Left colon (tissue), 2 donors: ENCODE measurements around the gene SEC14L5. TPM values are rescaled to one million over a fixed set of nuclear protein-coding genes. Genes with fewer than 3 reads are reported as not detected.

Experiments used
- ATAC-seq: fragments of 200-7000 bp; cut with Tn5 transposase; one replicate; pipeline ENCODE4 v1.9.1; 2020; ENCODE audit warnings: mild to moderate bottlenecking, moderate library complexity
- DNase-seq, 2 donors: peaks; one replicate each; pipeline ENCODE4 v3.0.0-alpha.2; 2020
- intact Hi-C, 2 donors: fragments of 100-400 bp; cut with DNase I in 1 of 2; cut with micrococcal nuclease in 1 of 2; formaldehyde crosslinking; loops; one replicate each; pipeline versions ENCODE4 v1.11.2 to v1.14.0; 2022; cut with DNase I, micrococcal nuclease
- total RNA-seq, 2 donors: library from RNA; stranded (reverse); fragmentation: NEBNext Ultra II Directional; extraction: Animal tissue kit (Norgen Biotek cat#: 25700); gene quantifications; one replicate each; pipeline ENCODE4 v1.2.1, GENCODE V29; 2021
- donor health status: DM: no; HTN: no; CAD: no.
- donor health status: DM: yes; HTN: yes; CAD: no.

SEC14L5 gene
- total RNA-seq, 2 donors from 2014 or later = 1.4 to 1.8 TPM

GRCh38 chr16:5001571-5001970 is 43.4 kb downstream of the SEC14L5 start:
- DNase-seq = no peak
- no peak for ATAC-seq
- intact Hi-C loops = no loop called here

DNA sequence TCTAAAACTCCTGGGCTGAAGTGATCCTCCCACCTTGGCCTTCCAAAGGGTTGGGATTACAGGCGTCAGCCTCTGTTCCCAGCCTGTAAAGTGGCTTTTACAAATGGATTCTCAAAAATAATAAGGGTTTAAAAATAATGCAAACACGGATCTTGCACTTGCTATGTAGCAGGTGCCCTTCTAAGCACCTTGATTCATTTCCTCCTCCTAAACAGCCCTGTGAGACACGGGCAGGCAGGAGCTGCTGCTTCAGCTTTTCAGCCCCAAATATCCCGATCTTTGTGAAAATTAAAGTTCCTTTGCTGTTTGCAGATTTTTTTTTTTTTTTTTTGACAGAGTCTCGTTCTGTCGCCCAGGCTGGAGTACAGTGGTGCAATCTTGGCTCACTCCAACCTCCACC is 43.9 kb downstream of the SEC14L5 start:
- ATAC-seq (no peak), DNase-seq (no peak)
- intact Hi-C loops = no loop called here

GRCh38 chr16:5002699-5003143 is 44.6 kb downstream of the SEC14L5 start:
- DNase-seq (no peak), ATAC-seq (no peak)
- intact Hi-C loops = no loop called here

DNA sequence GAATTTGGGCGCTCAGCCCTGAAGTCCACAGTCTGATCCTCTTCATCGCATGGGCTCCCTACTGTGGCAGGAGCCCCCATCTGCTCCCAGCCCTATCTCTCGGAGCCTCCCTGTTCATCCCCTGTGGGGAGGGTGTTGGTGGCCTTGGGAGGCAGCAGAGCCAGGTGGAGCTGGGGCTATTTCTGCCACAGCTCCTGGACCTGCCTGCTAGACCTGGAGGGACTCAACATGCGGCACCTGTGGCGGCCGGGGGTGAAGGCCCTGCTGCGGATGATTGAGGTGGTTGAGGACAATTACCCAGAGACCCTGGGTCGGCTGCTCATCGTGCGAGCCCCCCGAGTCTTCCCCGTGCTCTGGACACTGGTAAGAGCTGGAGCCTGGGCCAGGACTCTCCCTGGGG is 45.1 kb downstream of the SEC14L5 start:
- ATAC-seq = no peak
- intact Hi-C loops = no loop called here
- no peak for DNase-seq

GRCh38 chr16:5003828-5004227 is 45.7 kb downstream of the SEC14L5 start:
- intact Hi-C loops = no loop called here
- no peak for DNase-seq
- ATAC-seq = no peak

- ATAC-seq = no peak
- intact Hi-C loops = no loop called here
- no peak for DNase-seq
These were observed 46.2 kb downstream of the SEC14L5 start for GRCh38 chr16:5004311-5004710.

GRCh38 chr16:5005916-5006315 is 47.8 kb downstream of the SEC14L5 start:
- no peak for DNase-seq
- no peak for ATAC-seq
- intact Hi-C loops = no loop called here

DNA sequence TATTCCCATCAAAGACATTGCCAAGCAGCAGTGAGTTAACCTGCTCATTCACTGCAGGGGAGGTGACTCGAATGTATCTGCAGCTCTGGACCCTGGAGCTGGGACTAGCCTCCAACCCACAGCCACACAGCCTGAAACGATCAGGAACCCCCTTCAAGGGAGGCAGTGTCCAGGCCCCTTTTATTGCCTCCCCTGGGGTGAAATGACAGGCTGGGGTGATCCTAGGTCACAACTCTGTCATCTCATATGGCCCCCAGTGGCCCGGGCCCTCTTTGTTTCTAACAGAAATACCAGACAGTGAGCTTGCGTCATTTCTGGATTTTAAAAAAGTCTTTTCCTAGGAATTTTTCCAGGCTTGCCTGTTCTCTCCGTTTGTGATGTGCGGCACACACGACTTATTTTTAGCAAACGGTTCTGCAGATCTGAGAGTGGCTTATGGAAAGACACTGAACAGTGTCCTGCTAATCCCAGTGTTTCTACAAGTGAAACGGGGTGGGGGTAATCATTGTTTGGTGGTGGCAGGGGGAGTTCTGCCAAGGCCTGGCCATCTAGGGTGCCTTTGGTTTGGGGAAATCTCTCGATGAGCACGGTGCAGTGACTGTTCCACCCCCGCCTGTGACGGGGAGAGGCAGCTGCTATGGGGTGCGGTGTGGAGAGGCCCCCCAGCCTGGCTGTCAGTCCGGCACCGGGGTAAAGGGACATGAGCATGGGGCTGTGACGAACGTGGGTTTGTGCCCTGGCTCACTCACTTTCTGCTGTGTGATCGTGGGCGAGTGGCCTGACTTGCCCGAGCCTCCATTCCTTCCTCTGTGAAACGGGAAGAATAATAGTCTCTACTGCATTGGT is 48.4 kb downstream of the SEC14L5 start:
- intact Hi-C loops = no loop called here

GRCh38 chr16:5007256-5007655 is 49.1 kb downstream of the SEC14L5 start:
- ATAC-seq = no peak

More for the DNA sequence above, 48.4 kb downstream of the SEC14L5 start:
- DNase-seq = no peak
- no peak for ATAC-seq

DNA sequence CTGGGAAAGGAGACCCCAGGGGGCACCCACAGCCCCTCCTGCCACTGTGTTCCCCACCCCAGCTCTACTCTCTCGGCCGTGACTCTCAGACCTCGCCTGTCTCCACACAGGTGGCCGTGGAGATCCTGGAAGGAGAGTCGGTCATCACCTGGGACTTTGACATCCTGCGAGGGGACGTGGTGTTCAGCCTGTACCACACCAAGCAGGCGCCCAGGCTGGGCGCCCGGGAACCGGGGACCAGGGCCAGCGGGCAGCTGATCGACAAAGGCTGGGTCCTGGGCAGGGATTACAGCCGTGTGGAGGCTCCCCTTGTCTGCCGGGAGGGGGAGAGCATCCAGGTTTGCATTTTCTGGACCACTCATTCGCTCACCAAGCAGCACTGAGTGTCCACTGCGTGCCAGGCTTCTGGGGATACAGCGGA is 50.2 kb downstream of the SEC14L5 start:
- intact Hi-C loops = no loop called here
- ATAC-seq (no peak), DNase-seq (no peak)

More at GRCh38 chr16:5007256-5007655, 49.1 kb downstream of the SEC14L5 start:
- intact Hi-C loops = no loop called here
- DNase-seq = no peak

DNA sequence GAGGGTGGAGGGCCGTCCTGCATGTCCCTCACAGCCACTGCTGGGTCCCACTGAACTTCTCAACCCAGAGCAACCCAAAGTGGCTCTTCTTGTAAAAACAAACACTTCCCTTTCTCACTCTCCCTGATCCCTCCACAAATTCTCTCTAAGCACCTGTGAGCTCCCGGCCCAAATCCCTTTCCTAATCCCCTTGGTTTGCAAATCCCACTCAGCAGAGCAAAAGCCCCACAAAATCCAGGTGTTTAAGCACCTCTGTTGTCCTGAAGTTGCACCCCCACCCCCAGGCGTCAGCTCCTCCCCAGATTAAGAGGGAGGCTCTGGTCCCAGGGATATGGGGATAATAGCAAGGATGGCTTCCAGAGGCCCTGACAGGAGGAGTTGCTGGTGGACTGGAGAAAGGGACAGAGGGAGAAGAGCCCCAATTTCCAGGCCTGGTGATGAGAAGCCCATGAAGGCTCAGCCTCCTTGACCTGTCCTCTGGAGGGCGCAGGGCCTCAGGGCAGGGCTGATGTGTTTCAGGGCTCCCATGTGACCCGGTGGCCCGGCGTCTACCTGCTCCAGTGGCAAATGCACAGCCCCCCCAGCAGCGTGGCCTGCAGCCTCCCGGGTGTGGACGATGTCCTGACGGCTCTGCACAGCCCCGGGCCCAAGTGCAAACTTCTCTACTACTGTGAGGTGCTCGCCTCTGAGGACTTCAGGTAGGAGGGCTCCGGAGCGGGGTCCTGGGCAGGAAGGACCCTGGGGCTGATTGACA is 52.6 kb downstream of the SEC14L5 start:
- no peak for DNase-seq
- no peak for ATAC-seq
- intact Hi-C loops = no loop called here

DNA sequence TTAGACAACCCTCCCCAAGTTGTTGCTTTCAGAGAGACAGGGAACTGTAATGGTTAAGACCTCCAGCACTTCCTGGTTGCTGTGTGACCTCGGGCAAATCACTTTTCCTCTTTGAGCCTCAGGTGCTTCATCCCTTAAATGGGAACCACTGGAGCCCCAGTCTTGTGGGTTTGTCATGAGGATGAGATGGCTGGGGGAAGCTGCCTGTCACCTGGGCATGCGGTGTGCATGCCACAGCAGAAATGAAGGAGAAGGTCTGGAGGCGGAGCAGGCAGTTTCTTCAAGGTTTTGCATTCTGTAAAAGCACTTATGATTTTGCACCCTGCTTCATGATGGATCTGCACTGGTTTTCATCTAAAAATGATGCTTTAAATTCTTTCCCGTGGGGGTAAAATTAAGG is 53.5 kb downstream of the SEC14L5 start:
- ATAC-seq (no peak), DNase-seq (no peak)
- intact Hi-C loops = no loop called here

- DNase-seq = no peak
- intact Hi-C loops = no loop called here
- no peak for ATAC-seq
These were observed 54.8 kb downstream of the SEC14L5 start for GRCh38 chr16:5012887-5013286.

DNA sequence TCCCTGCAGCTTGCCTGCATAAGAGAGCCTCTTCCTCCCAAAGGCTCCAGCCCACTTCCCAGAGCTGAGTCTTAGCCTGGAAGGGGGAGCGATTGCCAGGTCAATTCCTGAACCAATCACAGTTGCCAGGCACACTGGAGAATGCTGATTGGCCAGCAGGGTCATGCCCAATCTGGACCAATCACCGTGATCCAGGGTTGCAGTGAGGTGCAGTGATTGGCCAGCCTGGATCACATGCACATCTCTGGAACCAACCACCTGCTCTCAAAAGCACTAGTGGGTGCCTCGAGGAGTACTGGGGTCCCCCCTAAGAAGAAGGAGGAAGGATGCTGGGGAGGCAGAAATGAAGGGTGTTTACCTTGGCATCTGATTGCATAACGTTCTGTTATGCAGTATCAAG is 57.2 kb downstream of the SEC14L5 start:
- DNase-seq = no peak
- ATAC-seq = no peak
- intact Hi-C loops = no loop called here

GRCh38 chr16:5015887-5016286 is 57.8 kb downstream of the SEC14L5 start:
- no peak for DNase-seq
- intact Hi-C loops = no loop called here
- ATAC-seq = no peak

DNA sequence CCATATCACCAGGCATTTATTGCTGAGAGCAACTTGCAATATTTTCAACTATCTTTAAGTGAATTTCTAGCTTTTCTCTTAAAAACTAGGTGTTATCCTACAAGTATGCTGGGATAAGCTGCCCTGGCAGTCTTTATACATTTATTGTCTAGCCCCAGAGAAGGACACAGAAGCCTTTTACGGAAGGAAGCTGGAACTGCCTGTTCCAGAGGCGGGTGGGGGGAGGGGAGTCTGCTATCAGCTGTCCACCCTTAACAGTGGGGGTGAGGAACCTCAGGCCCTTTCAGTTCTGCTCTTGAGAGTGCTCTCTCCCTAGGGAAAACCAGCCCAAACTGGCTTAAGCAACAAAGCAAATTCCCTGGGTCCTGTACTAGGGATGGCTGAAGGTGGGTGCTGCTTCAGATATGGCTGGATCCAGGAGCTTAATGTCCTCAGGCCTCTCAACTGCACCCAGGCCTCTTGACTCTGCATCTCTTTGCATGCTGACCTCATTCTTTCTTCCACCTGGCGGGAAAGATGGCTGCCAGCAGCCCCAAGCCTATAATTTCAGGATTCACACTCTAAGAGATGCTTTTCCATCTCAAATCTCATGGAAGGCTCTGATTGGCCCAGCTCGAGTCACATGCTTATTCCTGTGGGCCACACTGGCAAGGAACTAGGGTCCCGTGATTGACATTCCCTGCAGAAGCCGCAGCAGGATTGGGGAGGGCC is 59.0 kb downstream of the SEC14L5 start:
- intact Hi-C loops = no loop called here
- ATAC-seq (no peak), DNase-seq (no peak)

DNA sequence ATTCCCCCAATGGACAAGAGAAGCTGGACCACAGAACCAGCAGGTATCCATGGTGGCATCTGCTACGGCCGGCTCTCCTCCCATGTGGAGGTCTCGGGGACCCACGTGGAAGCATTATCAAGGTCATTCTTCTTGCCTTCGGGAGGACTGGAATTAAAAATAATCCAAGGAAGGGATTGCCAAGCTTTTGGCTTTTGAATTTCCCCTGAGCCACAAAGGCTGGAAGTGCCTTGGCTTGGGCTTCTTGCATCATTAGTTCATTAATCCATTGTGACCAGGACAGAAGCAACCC is 59.5 kb downstream of the SEC14L5 start:
- intact Hi-C loops = no loop called here
- DNase-seq (no peak), ATAC-seq (no peak)

DNA sequence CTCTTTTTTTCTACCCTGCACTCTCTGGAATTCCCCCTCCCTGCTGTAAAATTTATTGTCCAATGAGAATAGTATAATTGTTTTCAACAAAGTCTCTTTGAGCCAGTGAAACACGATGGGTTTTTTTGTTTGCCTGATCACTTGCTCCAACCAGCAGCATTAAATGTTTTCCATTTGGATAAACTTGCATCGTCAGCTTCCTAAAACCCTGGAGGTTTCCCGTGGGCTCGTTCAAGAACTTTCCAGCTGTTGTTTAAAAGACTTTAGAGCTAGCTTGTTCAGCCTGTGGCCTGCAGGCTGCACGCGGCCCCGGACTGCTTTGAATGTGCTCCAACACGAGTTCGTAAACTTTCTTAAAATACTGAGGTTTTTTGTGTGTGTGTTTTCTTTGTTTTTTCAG is 60.7 kb downstream of the SEC14L5 start:
- intact Hi-C loops = no loop called here
- DNase-seq (no peak), ATAC-seq (no peak)

DNA sequence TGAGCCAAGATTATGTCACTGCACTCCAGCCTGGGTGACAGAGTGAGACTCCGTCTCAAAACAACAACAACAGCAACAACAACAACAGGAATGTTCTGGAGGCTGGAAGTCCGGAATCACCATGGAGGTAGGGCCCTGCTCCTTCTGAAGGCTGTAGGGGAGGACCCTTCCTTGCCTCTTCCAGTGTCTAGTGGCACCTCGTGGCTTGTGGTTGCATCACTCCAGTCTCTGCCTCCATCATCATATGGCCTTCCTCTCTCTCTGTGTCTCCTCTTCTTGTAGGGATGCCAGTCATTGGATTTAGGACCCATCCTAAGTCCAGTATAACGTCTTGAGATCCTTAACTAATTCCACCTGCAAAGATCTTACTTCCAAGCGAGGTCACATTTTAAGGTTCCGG is 61.6 kb downstream of the SEC14L5 start:
- DNase-seq = no peak
- ATAC-seq = no peak
- intact Hi-C loops = no loop called here

DNA sequence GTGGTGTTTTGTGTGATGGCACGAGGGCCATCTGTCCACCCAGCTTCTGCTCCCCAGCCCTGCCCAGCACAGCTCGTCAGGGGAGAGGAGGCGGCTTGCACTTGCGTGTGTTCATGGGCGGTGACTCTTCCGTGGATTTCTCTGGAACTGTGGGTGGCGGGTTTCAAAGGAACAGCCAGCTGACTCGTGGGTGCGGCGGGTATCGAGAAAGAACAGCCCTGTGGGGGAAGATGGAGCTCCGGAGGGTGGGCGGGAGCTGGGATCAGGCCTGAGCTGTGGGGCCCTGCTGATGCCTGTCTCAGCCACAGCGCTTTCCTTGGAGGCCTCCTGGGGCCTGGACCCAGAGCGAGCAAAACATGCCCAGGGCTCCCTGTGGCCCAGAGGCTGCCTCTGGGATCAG is 62.4 kb downstream of the SEC14L5 start:
- no peak for ATAC-seq
- no peak for DNase-seq
- intact Hi-C loops = no loop called here
